Kidney (tissue), 22 donors: Measurements from ENCODE around the gene PLSCR1. TPM values are rescaled to one million over a fixed set of nuclear protein-coding genes. Genes with fewer than 3 reads are reported as not detected.

ENCODE experiments used
- DNase-seq, 5 donors: peaks; one replicate each; pipeline ENCODE4 v3.0.0-alpha.2; 2013 to 2020
- FAIRE-seq: peaks from 2 replicates; lab custom pipeline; 2012; peaks lifted over from hg19 to GRCh38; lab: Jason Lieb, UNC
- H3K27ac ChIP-seq, 2 donors: one replicate each; pipeline ENCODE4 v1.7.0; 2013; ENCODE audit warnings: low read depth in 2 of 2, low read length in 2 of 2, inconsistent platforms in 1 of 2
- H3K27me3 ChIP-seq: one replicate; pipeline ENCODE4 v1.7.1; 2013; ENCODE audit warnings: low read length, inconsistent platforms; ENCODE audit not compliant: control insufficient read depth, insufficient read depth
- H3K36me3 ChIP-seq, 3 donors: one replicate each; pipeline versions ENCODE4 v1.7.0 to v1.7.1; 2013; ENCODE audit warnings: low read length in 3 of 3, control low read depth in 1 of 3, inconsistent platforms in 1 of 3; ENCODE audit not compliant: insufficient read depth in 3 of 3, control insufficient read depth in 2 of 3
- H3K4me1 ChIP-seq, 3 donors: one replicate each; pipeline versions ENCODE4 v1.7.0 to v1.7.1; 2013; ENCODE audit warnings: low read length in 3 of 3, inconsistent platforms in 1 of 3, low read depth in 1 of 3; ENCODE audit not compliant: control insufficient read depth in 2 of 3, insufficient read depth in 2 of 3
- H3K4me3 ChIP-seq, 3 donors: one replicate each; pipeline versions ENCODE4 v1.7.0 to v1.8.1; 2013; ENCODE audit warnings: low read length in 3 of 3, control low read depth in 1 of 3, inconsistent platforms in 1 of 3
- H3K9ac ChIP-seq, 3 donors: one replicate each; pipeline versions ENCODE4 v1.7.0 to v1.7.1; 2013; ENCODE audit warnings: low read length in 3 of 3, control low read depth in 1 of 3, inconsistent platforms in 1 of 3
- H3K9me3 ChIP-seq, 3 donors: one replicate each; pipeline versions ENCODE4 v1.7.0 to v1.7.1; 2013; ENCODE audit warnings: low read length in 3 of 3, control low read depth in 1 of 3, inconsistent platforms in 1 of 3; ENCODE audit not compliant: control insufficient read depth in 2 of 3, insufficient read depth in 1 of 3
- CTCF ChIP-seq: IDR thresholded peaks from 3 replicates; pipeline ENCODE4 v1.5.1; 2012; ENCODE audit warnings: mild to moderate bottlenecking, moderate library complexity, borderline replicate concordance; ENCODE audit not compliant: insufficient read depth; ENCODE audit errors: extremely low read depth
- intact Hi-C: fragments of 100-400 bp; cut with DNase I; formaldehyde crosslinking; loops from one replicate; pipeline ENCODE4 v1.11.1; 2022
- long read RNA-seq, 10 donors: library from polyadenylated mRNA in 1 of 10; unstranded in 1 of 10; transcript quantifications; one replicate each; pipeline ENCODE4 v2.0.0 and lab custom pipeline, GENCODE V29; 2021 to 2026
- polyA plus RNA-seq: library from polyadenylated mRNA; stranded (reverse); fragments of 350-450 nt; fragmentation: Illumina TruSeq; extraction: RNeasy Lipid Tissue Mini Kit (QIAGEN cat#74804); gene quantifications from one replicate; pipeline ENCODE4 v1.2.3, GENCODE V29; 2014; ENCODE audit warnings: low read depth, low replicate concordance; ENCODE audit not compliant: insufficient read depth
- total RNA-seq: library from RNA; stranded (reverse); fragmentation: NEBNext Ultra II Directional; extraction: Animal tissue kit (Norgen Biotek cat#: 25700); gene quantifications from one replicate; pipeline ENCODE4 v1.2.1, GENCODE V29; 2021
- donor health status: control.
- donor health status: control.
- donor health status: control.
- donor health status: control.
- donor health status: control.
- donor health status: DM: yes; HTN: yes; CAD: no.
- donor health status: Normal renal cell carcinoma (clear cell type).

The PLSCR1 gene
- 266 TPM for total RNA-seq
- polyA plus RNA-seq, result 53.5 TPM
- long read RNA-seq, donor 1, transcript PLSCR1-201 (9 exons, 2,233 nt), result major isoform, 10 of 24 reads
- long read RNA-seq, donor 1, partial matches to known transcripts, result 11 of 24 reads
- long read RNA-seq, donor 1, other reads (novel, unspliced or antisense), result 0 of 24 reads
- long read RNA-seq, donor 2, transcript PLSCR1-201 (9 exons, 2,233 nt), result major isoform, 15 of 38 reads
- long read RNA-seq, donor 2, partial matches to known transcripts, result 15 of 38 reads
- long read RNA-seq, donor 2, other reads (novel, unspliced or antisense), result 0 of 38 reads
- long read RNA-seq, donor 3, transcript PLSCR1-201 (9 exons, 2,233 nt), result major isoform, 13 of 43 reads
- long read RNA-seq, donor 3, partial matches to known transcripts, result 26 of 43 reads
- long read RNA-seq, donor 3, other reads (novel, unspliced or antisense), result 0 of 43 reads
- long read RNA-seq, donor 4, transcript PLSCR1-201 (9 exons, 2,233 nt), result major isoform, 7 of 22 reads
- long read RNA-seq, donor 4, partial matches to known transcripts, result 12 of 22 reads
- long read RNA-seq, donor 4, other reads (novel, unspliced or antisense), result 0 of 22 reads
- long read RNA-seq, donor 5, partial matches to known transcripts, result 0 of 2 reads
- long read RNA-seq, donor 5, other reads (novel, unspliced or antisense), result 0 of 2 reads
- long read RNA-seq, donor 6, transcript PLSCR1-201 (9 exons, 2,233 nt), result major isoform, 14 of 58 reads
- long read RNA-seq, donor 6, transcript PLSCR1-206 (4 exons, 1,257 nt), result minor isoform, 8 of 58 reads
- long read RNA-seq, donor 6, partial matches to known transcripts, result 31 of 58 reads
- long read RNA-seq, donor 6, other reads (novel, unspliced or antisense), result 0 of 58 reads
- long read RNA-seq, donor 7, transcript PLSCR1-201 (9 exons, 2,233 nt), result major isoform, 99 of 140 reads
- long read RNA-seq, donor 7, transcript PLSCR1-202 (8 exons, 996 nt), result minor isoform, 10 of 140 reads
- long read RNA-seq, donor 7, transcript PLSCR1-214 (8 exons, 1,443 nt), result minor isoform, 5 of 140 reads
- long read RNA-seq, donor 7, partial matches to known transcripts, result 14 of 140 reads
- long read RNA-seq, donor 7, other reads (novel, unspliced or antisense), result 10 of 140 reads
- long read RNA-seq, donor 8, partial matches to known transcripts, result 6 of 16 reads
- long read RNA-seq, donor 8, other reads (novel, unspliced or antisense), result 0 of 16 reads
- long read RNA-seq, donor 9, partial matches to known transcripts, result 0 of 5 reads
- long read RNA-seq, donor 9, other reads (novel, unspliced or antisense), result 0 of 5 reads
- long read RNA-seq, donor 10, transcript PLSCR1-201 (9 exons, 2,233 nt), result major isoform, 11 of 27 reads
- long read RNA-seq, donor 10, partial matches to known transcripts, result 11 of 27 reads
- long read RNA-seq, donor 10, other reads (novel, unspliced or antisense), result 0 of 27 reads

GRCh38 chr3:146544002-146544928, at the start of gene PLSCR1:
PLSCR1 (minus strand) TSS chr3:146544607; CDS start chr3:146536552, 8,055 bp downstream.
- peak within 1 kb of the TSS; percentile 98 to 99 for H3K27ac ChIP-seq
- FAIRE-seq, result peak; percentile 63
- H3K4me1 ChIP-seq, result peaks cover 0 to 8% (median 7%) of the 10 kb centered on the region in 3 donors

GRCh38 chr3:146593776-146594175, 49.4 kb upstream of the PLSCR1 start:
- H3K9me3 ChIP-seq, result no peaks in the 10 kb centered on the region
- H3K27me3 ChIP-seq, result no peaks in the 10 kb centered on the region
- H3K27ac ChIP-seq, result no peak overlapping the region
- no peak for FAIRE-seq
- H3K9ac ChIP-seq, result no peak overlapping the region
- no peaks in the 10 kb centered on the region for H3K4me1 ChIP-seq
- DNase-seq, result no peak
- H3K36me3 ChIP-seq, result no peaks in the 10 kb centered on the region
- TF ChIP-seq CTCF, result no peak
- intact Hi-C loops, result no loop called here
- no peak overlapping the region for H3K4me3 ChIP-seq

More at GRCh38 chr3:146544002-146544928, at the start of gene PLSCR1:
- Histone ChIP-seq H3K36me3 (no peaks in the 10 kb centered on the region), H3K27me3 (no peaks in the 10 kb centered on the region), H3K9me3 (no peaks in the 10 kb centered on the region), H3K9ac (peak within 1 kb of the TSS; percentile 72 to 80 (median 79)), H3K4me3 (peak within 1 kb of the TSS; percentile 65 to 85 (median 84))
- DNase-seq, result peak; percentile 91 to 98 (median 94)
- intact Hi-C loops, result no loop called here
- TF ChIP-seq CTCF, result no peak

GRCh38 chr3:146590521-146590920, 46.1 kb upstream of the PLSCR1 start:
- DNase-seq (no peak), FAIRE-seq (no peak)
- Histone ChIP-seq H3K36me3 (no peaks in the 10 kb centered on the region), H3K9ac (no peak overlapping the region), H3K27ac (no peak overlapping the region), H3K27me3 (no peaks in the 10 kb centered on the region), H3K4me3 (no peak overlapping the region), H3K4me1 (no peaks in the 10 kb centered on the region), H3K9me3 (no peaks in the 10 kb centered on the region)
- intact Hi-C loops, result no loop called here
- no peak for TF ChIP-seq CTCF
